Astrocyte of the spinal cord (primary cell): ENCODE data around the gene FUBP3.

Source experiments
- DNase-seq: peaks from one replicate; pipeline ENCODE4 v3.0.0; 2011; ENCODE audit warnings: low read depth, low spot score
- H3K4me3 ChIP-seq: 2 replicates; pipeline ENCODE4 v1.5.1; 2011; ENCODE audit warnings: low read depth, mild to moderate bottlenecking, low read length, moderate library complexity
- in situ Hi-C: cut with HindIII; loops from 2 replicates; pipeline ENCODE4 v1.10.0; 2017; ENCODE audit warnings: low sequenced_read_pairs
- TF ChIP-seq, protein P1 (sequence below): IDR thresholded peaks from 2 replicates; pipeline ENCODE4 v1.5.1; 2012; ENCODE audit warnings: low read depth, mild to moderate bottlenecking, low read length, inconsistent platforms

FUBP3 gene, protein sequence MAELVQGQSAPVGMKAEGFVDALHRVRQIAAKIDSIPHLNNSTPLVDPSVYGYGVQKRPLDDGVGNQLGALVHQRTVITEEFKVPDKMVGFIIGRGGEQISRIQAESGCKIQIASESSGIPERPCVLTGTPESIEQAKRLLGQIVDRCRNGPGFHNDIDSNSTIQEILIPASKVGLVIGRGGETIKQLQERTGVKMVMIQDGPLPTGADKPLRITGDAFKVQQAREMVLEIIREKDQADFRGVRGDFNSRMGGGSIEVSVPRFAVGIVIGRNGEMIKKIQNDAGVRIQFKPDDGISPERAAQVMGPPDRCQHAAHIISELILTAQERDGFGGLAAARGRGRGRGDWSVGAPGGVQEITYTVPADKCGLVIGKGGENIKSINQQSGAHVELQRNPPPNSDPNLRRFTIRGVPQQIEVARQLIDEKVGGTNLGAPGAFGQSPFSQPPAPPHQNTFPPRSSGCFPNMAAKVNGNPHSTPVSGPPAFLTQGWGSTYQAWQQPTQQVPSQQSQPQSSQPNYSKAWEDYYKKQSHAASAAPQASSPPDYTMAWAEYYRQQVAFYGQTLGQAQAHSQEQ

DNA sequence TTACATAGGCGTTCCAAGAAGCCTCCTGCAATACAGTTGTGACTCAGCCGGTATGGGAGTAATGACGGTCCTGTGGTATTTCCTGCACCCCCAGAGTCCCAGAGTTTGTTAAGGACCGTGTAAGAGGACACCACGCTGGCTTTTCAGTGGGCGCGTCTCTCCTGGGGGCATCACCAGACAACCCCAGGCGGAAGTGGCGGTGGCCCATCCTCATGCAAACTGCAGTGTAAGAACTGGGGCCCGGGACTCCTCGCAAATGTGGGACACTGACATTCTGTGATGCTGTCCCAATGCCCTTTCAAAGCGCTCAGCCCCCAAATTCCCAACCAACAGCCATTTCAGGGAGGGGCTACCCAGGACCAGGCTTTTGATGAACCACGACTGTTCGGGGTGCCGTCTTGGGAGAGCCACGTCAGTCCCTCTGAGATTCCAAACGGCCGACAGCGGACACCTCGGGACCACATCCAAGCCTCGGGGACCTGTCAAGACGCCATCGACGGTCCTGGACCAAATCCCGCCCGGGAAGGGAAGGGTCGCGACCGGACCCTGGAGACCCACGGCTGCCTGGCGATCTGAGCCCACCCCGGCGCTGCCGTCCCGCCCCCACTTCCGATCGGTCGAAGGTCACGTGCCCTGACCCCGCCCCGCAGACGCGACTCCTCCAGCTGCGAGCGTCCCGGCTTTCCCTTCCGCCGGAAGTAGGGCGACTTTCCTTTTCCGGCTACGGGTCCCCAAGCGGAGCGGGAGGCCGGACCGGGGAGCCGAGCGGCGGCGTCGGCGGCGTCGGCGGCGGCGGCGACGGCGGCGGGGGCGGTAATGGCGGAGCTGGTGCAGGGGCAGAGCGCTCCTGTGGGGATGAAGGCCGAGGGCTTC is at the start of gene FUBP3:
Gene FUBP3 (plus strand): TSS at position 713 of the 873 bp plus-strand sequence. CDS start 104 bp downstream, at position 817.
- in situ Hi-C loops, result no loop called here
- peak within 1 kb of the TSS; percentile 97 for H3K4me3 ChIP-seq
- TF ChIP-seq, protein P1, sequence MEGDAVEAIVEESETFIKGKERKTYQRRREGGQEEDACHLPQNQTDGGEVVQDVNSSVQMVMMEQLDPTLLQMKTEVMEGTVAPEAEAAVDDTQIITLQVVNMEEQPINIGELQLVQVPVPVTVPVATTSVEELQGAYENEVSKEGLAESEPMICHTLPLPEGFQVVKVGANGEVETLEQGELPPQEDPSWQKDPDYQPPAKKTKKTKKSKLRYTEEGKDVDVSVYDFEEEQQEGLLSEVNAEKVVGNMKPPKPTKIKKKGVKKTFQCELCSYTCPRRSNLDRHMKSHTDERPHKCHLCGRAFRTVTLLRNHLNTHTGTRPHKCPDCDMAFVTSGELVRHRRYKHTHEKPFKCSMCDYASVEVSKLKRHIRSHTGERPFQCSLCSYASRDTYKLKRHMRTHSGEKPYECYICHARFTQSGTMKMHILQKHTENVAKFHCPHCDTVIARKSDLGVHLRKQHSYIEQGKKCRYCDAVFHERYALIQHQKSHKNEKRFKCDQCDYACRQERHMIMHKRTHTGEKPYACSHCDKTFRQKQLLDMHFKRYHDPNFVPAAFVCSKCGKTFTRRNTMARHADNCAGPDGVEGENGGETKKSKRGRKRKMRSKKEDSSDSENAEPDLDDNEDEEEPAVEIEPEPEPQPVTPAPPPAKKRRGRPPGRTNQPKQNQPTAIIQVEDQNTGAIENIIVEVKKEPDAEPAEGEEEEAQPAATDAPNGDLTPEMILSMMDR, result no peak
- DNase-seq, result peak; percentile 86

DNA sequence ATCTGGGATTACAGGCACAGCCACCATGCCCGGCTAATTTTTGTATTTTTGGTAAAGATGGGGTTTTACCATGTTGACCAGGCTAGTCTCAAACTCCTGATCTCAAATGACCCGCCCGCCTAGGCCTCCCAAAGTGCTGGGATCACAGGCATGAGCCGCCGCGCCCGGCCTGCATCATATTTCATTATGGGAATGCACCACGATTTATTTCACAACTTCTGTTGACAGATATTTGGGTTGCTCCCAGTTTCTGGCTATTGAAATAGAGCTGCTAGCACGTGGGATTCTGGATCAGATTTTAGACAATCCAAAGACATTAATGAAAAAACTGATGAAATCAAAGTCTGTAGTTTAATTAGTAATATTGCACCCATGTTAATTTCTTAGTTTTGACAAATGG is 48.4 kb upstream of the FUBP3 start:
- in situ Hi-C loops, result no loop called here
- no peak for DNase-seq
- H3K4me3 ChIP-seq, result no peak overlapping the region
- TF ChIP-seq, protein P1, result no peak

DNA sequence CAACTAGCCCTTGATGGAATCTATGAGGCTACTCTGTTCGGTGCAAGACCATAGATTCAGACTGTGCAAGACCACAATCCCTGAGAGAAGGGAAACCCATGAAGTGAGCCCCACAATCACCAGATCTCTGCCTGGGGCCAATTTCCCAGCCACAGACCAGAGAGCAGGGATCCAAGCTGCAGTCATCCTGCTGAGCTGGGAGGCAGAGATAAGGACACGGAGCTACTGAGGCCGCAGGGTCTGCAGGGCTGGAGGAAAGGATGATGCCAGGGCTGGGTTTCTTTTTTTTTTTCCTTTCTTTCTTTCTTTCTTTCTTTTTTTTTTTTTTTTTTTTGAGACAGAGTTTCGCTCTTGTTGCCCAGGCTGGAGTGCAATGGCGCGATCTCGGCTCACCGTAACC is 47.7 kb upstream of the FUBP3 start:
- DNase-seq, result no peak
- no peak overlapping the region for H3K4me3 ChIP-seq
- TF ChIP-seq, protein P1, result no peak
- in situ Hi-C loops, result no loop called here

DNA sequence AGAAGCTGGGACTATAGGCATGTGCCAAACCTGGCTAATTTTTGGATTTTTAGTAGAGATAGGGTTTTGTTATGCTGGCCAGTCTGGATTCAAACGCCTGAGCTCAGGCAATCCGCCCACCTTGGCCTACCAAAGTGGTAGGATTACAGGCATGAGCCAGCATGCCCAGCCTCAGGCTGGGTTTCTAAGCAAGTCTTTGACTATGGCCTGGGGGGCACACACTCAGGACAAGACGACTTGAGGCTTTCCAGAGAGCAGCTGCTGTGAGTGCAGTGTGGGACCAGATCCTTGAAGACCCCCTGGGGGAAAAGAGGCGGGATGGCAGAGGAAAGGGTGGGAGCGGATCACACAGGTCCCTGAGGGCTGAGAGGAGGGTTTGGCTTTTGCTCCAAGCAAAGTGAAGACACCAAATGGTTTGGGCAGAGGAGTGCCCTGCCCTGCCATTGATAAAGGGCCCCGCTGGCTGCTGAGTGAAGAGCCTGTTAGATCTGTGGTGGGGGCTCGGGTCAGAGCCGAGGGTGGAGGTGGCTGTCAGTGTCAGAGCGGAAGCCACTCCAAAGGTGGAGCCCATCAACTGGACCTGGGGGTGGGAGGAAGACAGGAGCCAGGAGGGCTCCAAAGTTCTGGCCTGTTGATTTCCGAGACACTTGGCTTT is 46.8 kb upstream of the FUBP3 start:
- TF ChIP-seq, protein P1, result no peak
- in situ Hi-C loops, result no loop called here
- no peak for DNase-seq

DNA sequence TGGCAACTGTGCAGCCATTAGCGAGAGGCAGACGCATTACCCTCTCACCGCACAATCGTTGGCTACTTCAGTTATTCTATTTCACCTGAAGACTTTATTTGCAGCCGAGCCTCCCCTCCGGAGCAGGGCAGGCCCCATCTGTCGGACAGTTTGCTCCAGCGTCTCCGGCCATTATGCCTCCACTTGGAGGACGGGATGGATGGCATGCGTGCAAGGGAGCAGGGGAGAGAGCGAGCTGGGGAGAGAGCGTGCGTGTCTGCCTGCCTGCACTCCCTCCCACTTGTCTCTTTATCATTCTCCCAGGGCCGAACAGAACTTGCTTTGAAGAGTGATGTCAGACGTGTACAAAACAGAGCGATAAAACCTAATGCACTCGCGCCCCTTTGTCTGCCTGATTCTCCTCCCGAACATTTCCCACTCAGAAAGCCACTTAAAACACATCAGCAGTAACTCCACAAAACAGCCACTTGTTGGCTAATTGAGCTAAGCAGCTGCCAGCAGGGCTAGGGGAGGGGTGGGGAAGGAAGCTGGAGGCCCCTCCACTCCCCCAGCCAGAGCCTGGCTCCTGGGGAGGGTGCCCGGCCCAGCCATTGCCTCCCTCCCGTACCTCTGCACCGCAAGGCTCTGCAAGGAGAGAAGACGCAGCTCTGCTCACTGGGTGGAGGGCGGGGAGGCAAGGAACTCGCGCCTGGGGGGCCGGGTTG is 43.4 kb upstream of the FUBP3 start:
- peak overlapping the region; percentile 10 for H3K4me3 ChIP-seq
- peak; percentile 8 for DNase-seq
- in situ Hi-C loops, result no loop called here
- TF ChIP-seq, protein P1, result no peak

More for the DNA sequence above, 46.8 kb upstream of the FUBP3 start:
- no peak overlapping the region for H3K4me3 ChIP-seq
